Activated naive CD8-positive, alpha-beta T cell treated with anti-CD3 and anti-CD28 coated beads, Interleukin-2, amount 50 U/mL, for 24 hours (primary cell): Measurements from ENCODE around the gene BBOX1.
"Not testable (repeated sequence)": the region's sequence is repeated elsewhere in the genome, so short reads cannot be mapped to it uniquely, and the experiment has no call there.

Experiments
- ATAC-seq: fragments of 150-1000 bp; cut with Tn5 transposase; one replicate; pipeline ENCODE4 v1.10.0; 2021
- DNase-seq: peaks from one replicate; pipeline ENCODE4 v3.0.0; 2021
- H3K27ac Mint-ChIP-seq: one replicate; pipeline ENCODE4 v1.8.0; 2021; ENCODE audit warnings: mild to moderate bottlenecking, mixed read lengths
- H3K27me3 Mint-ChIP-seq: one replicate; pipeline ENCODE4 v1.8.0; 2021; ENCODE audit warnings: mixed read lengths
- H3K36me3 Mint-ChIP-seq: one replicate; pipeline ENCODE4 v1.8.0; 2021; ENCODE audit warnings: low read depth, mixed read lengths
- H3K4me1 Mint-ChIP-seq: one replicate; pipeline ENCODE4 v1.8.0; 2021; ENCODE audit warnings: mixed read lengths
- H3K4me3 Mint-ChIP-seq: one replicate; pipeline ENCODE4 v1.8.0; 2021; ENCODE audit warnings: mild to moderate bottlenecking, moderate library complexity, mixed read lengths
- H3K9me3 Mint-ChIP-seq: one replicate; pipeline ENCODE4 v1.8.0; 2021; ENCODE audit warnings: mixed read lengths

The BBOX1 gene

DNA sequence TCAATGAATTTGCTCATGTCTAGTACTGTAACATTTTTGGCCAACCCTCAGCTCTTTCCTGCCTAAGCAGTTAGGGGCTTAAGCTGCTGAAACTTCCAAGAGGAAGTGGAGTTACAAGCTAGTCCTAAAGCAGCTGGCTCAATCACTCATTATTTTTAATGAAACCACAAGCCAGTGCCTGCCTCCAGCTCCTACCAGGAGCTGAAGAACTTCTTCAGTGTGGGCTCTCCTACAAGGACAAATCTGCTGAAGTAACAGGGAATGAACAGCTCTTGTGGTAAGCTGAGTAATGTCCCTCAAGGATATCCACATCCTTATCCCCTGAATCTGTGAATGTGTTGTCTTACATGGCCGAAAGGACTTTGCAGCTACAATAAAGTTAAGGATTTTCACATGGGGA is 112.5 kb downstream of the BBOX1 start:
- no peaks in the 10 kb centered on the region for H3K27me3 Mint-ChIP-seq
- no peak overlapping the region for H3K4me3 Mint-ChIP-seq
- H3K27ac Mint-ChIP-seq: no peak overlapping the region
- no peak for DNase-seq
- H3K9me3 Mint-ChIP-seq: no peaks in the 10 kb centered on the region
- no peaks in the 10 kb centered on the region for H3K36me3 Mint-ChIP-seq
- no peaks in the 10 kb centered on the region for H3K4me1 Mint-ChIP-seq
- no peak for ATAC-seq

DNA sequence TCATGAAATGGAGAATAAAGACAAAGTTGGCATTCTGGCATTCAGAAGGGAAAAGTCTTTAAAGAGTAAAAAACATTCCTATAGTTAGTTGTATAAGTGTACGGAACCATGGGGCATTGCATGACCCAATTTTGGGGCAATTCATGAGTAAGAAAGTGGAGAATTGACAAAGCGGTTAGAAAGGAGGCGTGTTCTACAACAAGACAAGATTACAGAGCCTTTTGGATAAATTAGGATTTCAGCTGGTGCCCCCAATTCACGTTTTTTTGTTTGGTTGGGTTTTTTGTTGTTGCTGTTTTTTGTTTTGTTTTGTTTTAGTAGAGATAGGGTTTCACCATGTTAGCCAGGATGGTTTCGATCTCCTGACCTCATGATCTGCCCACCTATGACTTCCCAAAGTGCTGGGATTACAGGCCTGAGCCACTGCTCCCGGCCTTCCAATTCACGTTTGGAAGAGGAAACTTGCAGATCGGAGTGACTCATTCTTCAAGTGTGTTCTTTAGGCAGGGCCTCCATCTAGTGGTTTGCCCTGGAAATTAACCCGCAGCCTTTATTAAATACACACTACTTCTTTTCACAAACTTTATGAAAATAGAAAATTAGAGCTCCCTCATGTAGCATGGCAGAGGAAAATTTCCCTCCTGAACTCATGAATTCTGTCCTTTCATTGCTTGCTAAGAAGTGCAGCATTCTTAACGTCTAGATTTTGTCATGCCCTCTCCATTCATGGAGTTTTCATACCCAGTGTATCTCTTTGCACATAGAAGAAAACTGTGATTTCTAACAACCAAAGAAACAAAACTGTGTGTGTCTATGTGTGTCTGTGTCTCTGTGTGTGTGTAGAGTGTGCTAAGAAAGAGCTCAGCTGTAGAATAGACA is 118.1 kb downstream of the BBOX1 start:
- Mint-ChIP-seq H3K4me3 (no peak overlapping the region), H3K36me3 (no peaks in the 10 kb centered on the region), H3K27ac (no peak overlapping the region), H3K9me3 (no peaks in the 10 kb centered on the region), H3K27me3 (peaks cover 9% of the 10 kb centered on the region), H3K4me1 (no peaks in the 10 kb centered on the region)
- no peak for ATAC-seq
- peak; percentile 1 for DNase-seq

DNA sequence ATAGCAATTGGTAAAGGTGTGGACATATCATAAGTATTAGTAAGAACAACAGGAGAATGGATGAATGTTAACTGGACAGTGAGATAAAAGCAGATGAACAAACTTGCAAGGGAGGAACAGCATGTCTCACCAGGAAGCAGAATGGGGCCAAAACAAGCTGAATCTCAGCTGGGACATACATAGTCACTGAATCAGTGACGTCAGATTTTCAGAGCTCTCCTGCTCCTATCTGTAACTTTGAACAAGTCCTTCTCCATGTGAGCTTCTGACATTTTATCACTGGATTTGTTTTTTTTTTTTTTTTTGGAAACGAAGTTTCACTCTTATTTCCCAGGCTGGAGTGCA is 118.7 kb downstream of the BBOX1 start:
- DNase-seq (no peak), ATAC-seq (no peak)
- Mint-ChIP-seq H3K4me1 (no peaks in the 10 kb centered on the region), H3K27ac (no peak overlapping the region), H3K36me3 (no peaks in the 10 kb centered on the region), H3K4me3 (no peak overlapping the region), H3K27me3 (peaks cover 9% of the 10 kb centered on the region), H3K9me3 (no peaks in the 10 kb centered on the region)

DNA sequence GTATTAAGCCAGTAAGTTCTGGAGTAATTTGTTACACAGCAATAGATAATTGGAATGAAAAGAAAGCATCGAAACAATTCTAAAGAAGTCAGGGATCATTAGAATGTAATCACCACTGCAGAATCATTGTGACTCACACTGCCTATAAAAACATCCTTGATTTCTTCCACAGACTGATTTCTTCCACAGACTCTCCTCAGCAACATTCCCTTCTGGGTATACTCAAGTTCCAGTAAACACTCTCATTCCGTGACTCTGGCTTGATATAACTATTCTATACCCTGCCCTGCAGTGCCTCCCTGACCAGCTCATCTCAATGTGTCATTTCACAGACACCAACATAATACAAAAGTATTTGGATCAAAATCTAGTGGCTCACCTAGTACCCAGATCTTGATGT is 120.5 kb downstream of the BBOX1 start:
- no peaks in the 10 kb centered on the region for H3K9me3 Mint-ChIP-seq
- H3K27me3 Mint-ChIP-seq: peaks cover 9% of the 10 kb centered on the region
- no peak for DNase-seq
- H3K36me3 Mint-ChIP-seq: no peaks in the 10 kb centered on the region
- no peak overlapping the region for H3K27ac Mint-ChIP-seq
- H3K4me3 Mint-ChIP-seq: no peak overlapping the region
- ATAC-seq: no peak
- H3K4me1 Mint-ChIP-seq: no peaks in the 10 kb centered on the region

DNA sequence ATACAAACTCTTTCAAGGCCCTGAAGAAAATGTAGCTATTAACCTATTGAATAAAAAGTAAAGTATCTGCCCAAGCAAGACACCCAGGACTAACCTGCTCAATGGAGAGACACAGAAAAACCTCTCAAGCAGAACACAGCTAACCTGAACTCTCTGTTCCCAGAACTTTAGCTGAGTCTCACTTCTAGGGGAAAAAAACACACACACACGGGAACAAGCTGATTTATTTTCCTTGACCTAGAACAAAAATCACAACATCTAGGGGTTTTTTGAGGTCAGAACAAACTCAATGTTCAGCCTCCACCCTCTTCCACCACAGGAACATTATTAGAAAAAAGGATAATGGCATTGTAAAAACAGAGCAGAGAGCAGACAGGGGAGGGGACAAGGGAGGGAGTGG is 121.6 kb downstream of the BBOX1 start:
- Mint-ChIP-seq H3K36me3 (no peaks in the 10 kb centered on the region), H3K27me3 (peaks cover 9% of the 10 kb centered on the region)

DNA sequence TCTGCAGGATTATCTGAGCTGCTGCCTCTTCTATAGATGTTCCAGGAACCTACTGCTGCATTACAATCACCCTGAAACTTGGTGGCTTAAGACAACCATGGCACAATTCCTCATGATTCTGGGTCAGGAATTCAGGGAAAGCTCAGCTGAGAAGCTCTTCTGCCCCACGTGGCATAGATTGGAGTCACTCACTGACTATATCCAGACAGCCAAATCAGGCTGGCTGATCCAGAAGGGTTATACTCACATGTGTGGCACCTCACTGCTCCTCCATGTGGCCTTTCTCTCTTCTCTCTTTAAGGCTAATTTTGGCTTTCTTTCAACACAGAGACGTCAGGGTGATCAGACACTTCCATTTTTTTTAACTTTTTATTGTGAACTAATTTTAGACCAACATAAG is 125.5 kb downstream of the BBOX1 start:
- Mint-ChIP-seq H3K27ac (no peak overlapping the region), H3K4me1 (no peaks in the 10 kb centered on the region), H3K27me3 (peaks cover 1% of the 10 kb centered on the region), H3K36me3 (no peaks in the 10 kb centered on the region), H3K9me3 (no peaks in the 10 kb centered on the region), H3K4me3 (no peak overlapping the region)
- no peak for DNase-seq
- no peak for ATAC-seq

More for the DNA sequence above, 121.6 kb downstream of the BBOX1 start:
- Mint-ChIP-seq H3K4me1 (no peaks in the 10 kb centered on the region), H3K9me3 (no peaks in the 10 kb centered on the region), H3K27ac (no peak overlapping the region), H3K4me3 (no peak overlapping the region)
- ATAC-seq: no peak
- no peak for DNase-seq

DNA sequence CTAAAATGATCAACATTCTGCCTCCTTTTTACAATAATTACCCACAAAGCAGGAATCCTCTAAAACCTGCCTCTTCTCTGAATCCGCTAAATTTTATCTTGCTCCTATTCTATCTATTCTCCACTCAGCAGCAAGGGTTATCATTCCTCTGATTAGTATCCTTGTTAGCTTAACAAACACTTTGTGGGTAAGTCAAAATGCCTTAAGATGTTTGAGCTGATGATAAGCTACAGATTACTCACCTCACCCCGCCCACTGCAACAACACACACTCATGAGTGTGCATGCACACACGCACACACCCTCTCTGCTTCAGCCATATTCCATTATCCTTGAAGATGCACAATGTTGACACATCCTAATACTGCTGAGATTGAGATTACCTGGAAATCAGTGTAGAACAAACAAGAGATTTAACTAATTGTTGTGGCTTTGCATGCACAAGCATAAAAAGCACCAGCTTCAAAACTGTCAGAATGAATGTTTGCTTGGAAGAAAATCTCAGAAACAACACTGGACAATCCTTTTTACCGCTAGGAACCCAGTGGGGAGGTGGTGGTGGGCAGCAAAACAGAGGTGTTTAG is 130.9 kb downstream of the BBOX1 start:
- DNase-seq (no peak), ATAC-seq (no peak)
- Mint-ChIP-seq H3K36me3 (no peaks in the 10 kb centered on the region), H3K9me3 (no peaks in the 10 kb centered on the region), H3K27me3 (peaks cover 5% of the 10 kb centered on the region), H3K27ac (no peak overlapping the region), H3K4me3 (no peak overlapping the region), H3K4me1 (no peaks in the 10 kb centered on the region)

DNA sequence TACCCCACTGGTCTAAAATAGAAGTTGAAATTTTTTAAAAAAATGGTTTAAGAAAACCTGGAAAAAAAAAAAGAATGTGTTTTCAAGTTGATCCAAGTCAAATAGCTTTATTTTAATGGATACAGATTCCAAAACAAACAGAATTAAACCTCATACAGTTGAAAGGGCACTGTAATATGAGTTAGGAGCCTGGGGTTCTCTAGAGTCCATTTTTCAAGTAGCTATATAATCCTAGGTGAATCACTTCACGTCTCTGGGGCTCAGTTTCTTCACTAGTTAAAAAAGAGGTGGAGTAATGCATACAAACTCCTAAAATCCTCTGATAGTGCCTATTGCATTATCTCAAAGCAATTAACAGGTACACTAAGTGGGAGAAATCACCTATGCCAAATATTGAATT is 132.9 kb downstream of the BBOX1 start:
- Mint-ChIP-seq H3K9me3 (no peaks in the 10 kb centered on the region), H3K36me3 (no peaks in the 10 kb centered on the region), H3K4me1 (no peaks in the 10 kb centered on the region), H3K27ac (no peak overlapping the region), H3K4me3 (no peak overlapping the region), H3K27me3 (peaks cover 5% of the 10 kb centered on the region)
- DNase-seq: no peak
- ATAC-seq: no peak

DNA sequence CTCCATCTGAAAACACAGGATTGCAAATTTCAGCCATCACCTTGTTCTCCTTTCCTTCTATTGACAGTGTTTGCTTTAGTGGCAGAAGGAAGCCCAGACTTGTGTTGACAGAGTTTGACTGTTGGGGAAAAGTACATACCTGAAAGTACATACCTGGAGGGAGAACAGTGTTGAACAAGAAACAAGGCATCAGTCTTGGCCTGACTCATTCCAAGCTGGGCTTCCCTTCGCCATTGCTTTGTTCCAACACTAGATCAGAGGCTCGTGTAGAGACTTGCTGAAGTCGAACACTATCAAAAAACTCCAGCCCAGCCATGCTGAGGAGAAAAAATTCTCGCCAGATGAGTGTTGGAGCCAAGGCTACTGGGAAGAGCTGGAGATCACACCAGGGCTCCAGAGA is 133.4 kb downstream of the BBOX1 start:
- no peak for DNase-seq
- Mint-ChIP-seq H3K4me1 (no peaks in the 10 kb centered on the region), H3K27ac (no peak overlapping the region), H3K4me3 (no peak overlapping the region), H3K9me3 (no peaks in the 10 kb centered on the region), H3K27me3 (peaks cover 5% of the 10 kb centered on the region), H3K36me3 (no peaks in the 10 kb centered on the region)
- no peak for ATAC-seq

DNA sequence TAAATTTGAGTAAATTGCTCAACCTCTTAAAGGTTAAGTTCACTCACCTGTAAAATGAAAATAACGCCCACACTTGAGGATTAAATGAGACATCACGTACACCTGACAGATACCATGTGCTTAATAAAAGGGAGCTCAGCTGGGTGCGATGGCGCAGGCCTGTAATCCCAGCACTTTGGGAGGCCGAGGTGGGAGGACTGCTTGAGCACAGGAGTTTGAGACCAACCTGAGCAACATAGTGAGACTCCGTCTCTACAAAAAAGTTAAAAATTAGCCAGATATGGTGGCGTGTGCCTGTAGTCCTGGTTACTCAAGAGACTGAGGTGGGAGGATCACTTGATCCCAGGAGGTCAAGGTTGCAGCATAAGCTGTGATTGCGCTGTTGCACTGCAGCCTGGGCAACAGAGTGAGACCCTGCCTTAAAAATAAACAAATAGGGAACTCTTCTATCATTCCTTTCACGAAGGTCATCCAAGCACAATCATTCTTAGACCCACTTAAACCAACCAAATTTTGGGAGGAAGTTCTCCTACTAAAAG is 134.1 kb downstream of the BBOX1 start:
- H3K27me3 Mint-ChIP-seq: peaks cover 4% of the 10 kb centered on the region
- no peak overlapping the region for H3K4me3 Mint-ChIP-seq
- H3K27ac Mint-ChIP-seq: no peak overlapping the region
- no peaks in the 10 kb centered on the region for H3K4me1 Mint-ChIP-seq
- H3K36me3 Mint-ChIP-seq: no peaks in the 10 kb centered on the region
- ATAC-seq (no peak), DNase-seq (no peak)
- no peaks in the 10 kb centered on the region for H3K9me3 Mint-ChIP-seq

DNA sequence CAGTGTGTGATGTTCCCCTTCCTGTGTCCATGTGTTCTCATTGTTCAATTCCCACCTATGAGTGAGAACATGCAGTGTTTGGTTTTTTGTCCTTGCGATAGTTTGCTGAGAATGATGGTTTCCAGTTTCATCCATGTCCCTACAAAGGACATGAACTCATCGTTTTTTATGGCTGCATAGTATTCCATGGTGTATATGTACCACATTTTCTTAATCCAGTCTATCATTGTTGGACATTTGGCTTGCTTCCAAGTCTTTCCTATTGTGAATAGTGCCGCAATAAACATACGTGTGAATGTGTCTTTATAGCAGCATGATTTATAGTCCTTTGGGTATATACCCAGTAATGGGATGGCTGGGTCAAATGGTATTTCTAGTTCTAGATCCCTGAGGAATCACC is 134.9 kb downstream of the BBOX1 start:
- ATAC-seq, DNase-seq, H3K27ac Mint-ChIP-seq, H3K4me1 Mint-ChIP-seq, H3K27me3 Mint-ChIP-seq, H3K9me3 Mint-ChIP-seq, H3K36me3 Mint-ChIP-seq, H3K4me3 Mint-ChIP-seq: not testable (repeated sequence)
